ENCODE data around the gene AKR1D1. TPM values are rescaled to one million over a fixed set of nuclear protein-coding genes. Genes with fewer than 3 reads are reported as not detected.

Gene AKR1D1
- total RNA-seq (2021): not detected in 2 replicates
- Bru-seq, nascent RNA: not detected
- percentile 4 among the genes with signal in this experiment for BruChase-seq, experiment 1, labeled RNA remaining after a 2-hour chase
- percentile 10 among the genes with signal in this experiment for BruChase-seq, experiment 2, labeled RNA remaining after a 6-hour chase
- long read RNA-seq: 0 reads

DNA sequence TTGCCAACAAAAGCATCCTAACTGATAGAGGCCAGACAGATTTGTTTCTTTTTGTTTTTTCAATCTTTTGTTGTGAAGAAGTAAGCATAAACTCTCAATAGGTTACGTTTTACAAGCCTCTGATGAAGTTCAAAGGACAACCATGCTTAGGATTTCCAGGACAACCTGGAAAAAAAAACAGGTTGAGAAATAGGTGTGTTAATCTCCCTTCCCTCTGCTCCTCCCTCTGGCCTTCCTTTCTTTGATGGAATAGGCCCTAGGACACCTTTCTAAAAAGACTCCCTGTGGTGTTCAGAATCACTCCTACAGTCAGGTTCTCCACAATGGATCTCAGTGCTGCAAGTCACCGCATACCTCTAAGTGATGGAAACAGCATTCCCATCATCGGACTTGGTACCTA lies at the start of gene AKR1D1:
AKR1D1 (plus strand) TSS at position 264 of the 400 bp plus-strand sequence; CDS start at position 324, 60 bp downstream.
- peaks cover 59% of the 10 kb centered on the region for H3K4me1 ChIP-seq (replicated peaks; ENCODE audit: insufficient read depth)
- no peaks in the 10 kb centered on the region for H3K27me3 ChIP-seq (ENCODE audit: insufficient read depth, low read depth)
- peaks cover 44% of the 10 kb centered on the region for H3F3A ChIP-seq (ENCODE audit: insufficient read depth, low read depth)
- no peaks in the 10 kb centered on the region for H3K9me2 ChIP-seq (ENCODE audit: insufficient read depth)
- H2AFZ ChIP-seq: no peak within 1 kb of the TSS
- no peak for TF ChIP-seq EZH2 (IDR thresholded peaks at IDR 0.05; ENCODE audit: low read depth)
- TF ChIP-seq, protein P1, sequence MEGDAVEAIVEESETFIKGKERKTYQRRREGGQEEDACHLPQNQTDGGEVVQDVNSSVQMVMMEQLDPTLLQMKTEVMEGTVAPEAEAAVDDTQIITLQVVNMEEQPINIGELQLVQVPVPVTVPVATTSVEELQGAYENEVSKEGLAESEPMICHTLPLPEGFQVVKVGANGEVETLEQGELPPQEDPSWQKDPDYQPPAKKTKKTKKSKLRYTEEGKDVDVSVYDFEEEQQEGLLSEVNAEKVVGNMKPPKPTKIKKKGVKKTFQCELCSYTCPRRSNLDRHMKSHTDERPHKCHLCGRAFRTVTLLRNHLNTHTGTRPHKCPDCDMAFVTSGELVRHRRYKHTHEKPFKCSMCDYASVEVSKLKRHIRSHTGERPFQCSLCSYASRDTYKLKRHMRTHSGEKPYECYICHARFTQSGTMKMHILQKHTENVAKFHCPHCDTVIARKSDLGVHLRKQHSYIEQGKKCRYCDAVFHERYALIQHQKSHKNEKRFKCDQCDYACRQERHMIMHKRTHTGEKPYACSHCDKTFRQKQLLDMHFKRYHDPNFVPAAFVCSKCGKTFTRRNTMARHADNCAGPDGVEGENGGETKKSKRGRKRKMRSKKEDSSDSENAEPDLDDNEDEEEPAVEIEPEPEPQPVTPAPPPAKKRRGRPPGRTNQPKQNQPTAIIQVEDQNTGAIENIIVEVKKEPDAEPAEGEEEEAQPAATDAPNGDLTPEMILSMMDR (conservative IDR thresholded peaks at IDR 0.05): no peak
- H3K9me3 ChIP-seq (ENCODE audit: insufficient read depth, low read depth): peaks cover 18% of the 10 kb centered on the region; the same call in 1 of the 2 replicates
- peak within 1 kb of the TSS; percentile 99 for H3K27ac ChIP-seq
- H3K79me2 ChIP-seq (ENCODE audit: low read depth): no peaks in the 10 kb centered on the region
- POLR2A ChIA-PET (ENCODE audit: unreplicated experiment): no interaction called here
- DNase-seq: no peak
- intact Hi-C loops (cut with micrococcal nuclease; ENCODE audit: unreplicated experiment): loop anchor here (10.0 kb wide), 1 partner anchor 171 kb away; no protein-coding TSS in a partner anchor
- no peaks in the 10 kb centered on the region for H4K20me1 ChIP-seq (ENCODE audit: insufficient read depth)
- CTCF ChIA-PET: no interaction called here
- H3K4me2 ChIP-seq: peak within 1 kb of the TSS; percentile 63
- peak within 1 kb of the TSS; percentile 2; the same call in 1 of the 2 replicates for H3K4me3 ChIP-seq
- H3K36me3 ChIP-seq (ENCODE audit: low read depth): no peaks in the 10 kb centered on the region
- BruUV-seq (replicated peaks): no TSS peak

DNA sequence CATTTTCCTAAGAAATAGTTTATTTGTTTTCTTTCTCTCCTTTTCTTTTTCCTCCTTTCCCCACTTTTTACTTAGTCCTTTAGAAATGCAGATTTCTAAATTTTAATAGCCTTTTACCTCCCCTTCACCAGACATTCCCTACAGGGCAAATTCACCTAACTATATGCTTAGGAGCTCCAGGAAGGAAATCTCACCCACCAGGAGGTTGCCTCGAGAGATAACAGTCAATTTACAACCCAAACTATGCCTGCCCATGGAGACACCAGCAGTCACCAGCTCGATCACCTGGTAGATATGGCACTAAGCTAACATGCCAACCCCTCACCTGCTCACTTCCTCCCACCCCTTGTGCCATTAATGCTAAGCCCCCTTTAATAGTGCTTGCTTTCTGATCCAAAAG lies 49.2 kb upstream of the AKR1D1 start:
- Histone ChIP-seq H2AFZ (no peak overlapping the region), H3K9me2 (ENCODE audit: insufficient read depth) (no peaks in the 10 kb centered on the region), H3K4me2 (no peak overlapping the region), H3K27me3 (ENCODE audit: insufficient read depth, low read depth) (no peaks in the 10 kb centered on the region), H3K4me1 (replicated peaks; ENCODE audit: insufficient read depth) (peaks cover 27% of the 10 kb centered on the region), H3F3A (ENCODE audit: insufficient read depth, low read depth) (peaks cover 11% of the 10 kb centered on the region), H3K79me2 (ENCODE audit: low read depth) (no peaks in the 10 kb centered on the region), H4K20me1 (ENCODE audit: insufficient read depth) (no peaks in the 10 kb centered on the region), H3K9me3 (ENCODE audit: insufficient read depth, low read depth) (peaks cover 4% of the 10 kb centered on the region; the same call in 1 of the 2 replicates), H3K4me3 (no peak overlapping the region), H3K36me3 (ENCODE audit: low read depth) (no peaks in the 10 kb centered on the region), H3K27ac (no peak overlapping the region)
- DNase-seq: no peak
- BruUV-seq (replicated peaks): no TSS peak
- ChIA-PET CTCF (no interaction called here), POLR2A (ENCODE audit: unreplicated experiment) (no interaction called here)
- intact Hi-C loops (cut with micrococcal nuclease; ENCODE audit: unreplicated experiment): loop anchor here (5.0 kb wide), 1 partner anchor 475 kb away; no protein-coding TSS in a partner anchor
- TF ChIP-seq EZH2 (IDR thresholded peaks at IDR 0.05; ENCODE audit: low read depth): no peak
- TF ChIP-seq, protein P1 (conservative IDR thresholded peaks at IDR 0.05): no peak

DNA sequence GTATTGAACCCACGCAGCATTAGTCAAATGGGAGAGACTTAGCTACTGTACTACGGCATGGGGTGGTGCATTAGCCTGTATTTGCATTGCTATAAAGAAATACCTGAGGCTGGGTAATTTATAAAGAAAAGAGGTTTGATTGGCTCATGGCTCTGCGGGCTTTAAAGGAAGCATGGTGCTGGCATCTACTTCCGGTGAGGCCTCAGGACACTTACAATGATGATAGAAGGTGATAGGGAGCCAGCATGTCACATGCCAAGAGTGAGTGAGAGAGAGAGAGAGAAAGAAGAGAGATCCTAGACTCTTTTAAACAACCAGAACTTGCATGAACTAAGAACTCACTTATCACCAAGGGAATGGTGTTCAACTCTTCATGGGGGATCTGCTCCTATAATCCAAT lies 47.1 kb upstream of the AKR1D1 start:
- Histone ChIP-seq H3K9me2 (ENCODE audit: insufficient read depth) (no peaks in the 10 kb centered on the region), H2AFZ (no peak overlapping the region), H3F3A (ENCODE audit: insufficient read depth, low read depth) (peaks cover 11% of the 10 kb centered on the region), H3K4me3 (no peak overlapping the region), H3K4me1 (replicated peaks; ENCODE audit: insufficient read depth) (peaks cover 27% of the 10 kb centered on the region), H3K27ac (no peak overlapping the region), H3K27me3 (ENCODE audit: insufficient read depth, low read depth) (no peaks in the 10 kb centered on the region), H3K4me2 (no peak overlapping the region), H3K9me3 (ENCODE audit: insufficient read depth, low read depth) (peaks cover 4% of the 10 kb centered on the region; the same call in 1 of the 2 replicates), H4K20me1 (ENCODE audit: insufficient read depth) (no peaks in the 10 kb centered on the region), H3K36me3 (ENCODE audit: low read depth) (no peaks in the 10 kb centered on the region), H3K79me2 (ENCODE audit: low read depth) (no peaks in the 10 kb centered on the region)
- DNase-seq: no peak
- ChIA-PET CTCF (interaction anchor here (0.6 kb wide), 1 partner anchor 27 kb away, joined by 4 read pairs; no protein-coding TSS in a partner anchor), POLR2A (ENCODE audit: unreplicated experiment) (no interaction called here)
- intact Hi-C loops (cut with micrococcal nuclease; ENCODE audit: unreplicated experiment): loop anchor here (5.0 kb wide), 1 partner anchor 473 kb away; no protein-coding TSS in a partner anchor
- no TSS peak for BruUV-seq (replicated peaks)
- TF ChIP-seq EZH2 (IDR thresholded peaks at IDR 0.05; ENCODE audit: low read depth): no peak
- TF ChIP-seq, protein P1 (conservative IDR thresholded peaks at IDR 0.05): no peak

All from PC-9 (cell line).